Lower leg skin (tissue), 3 donors: ENCODE data around the gene CNPY3.

Source experiments
- POLR2A ChIP-seq, 2 donors: fragments of 450-650 bp; IDR thresholded peaks; one replicate each; pipeline ENCODE4 v1.6.1; 2016 to 2017; ENCODE audit warnings: antibody characterized with exemption in 2 of 2, mild to moderate bottlenecking in 1 of 2, moderate library complexity in 1 of 2
- TF ChIP-seq, protein P1 (sequence below), 3 donors: fragments of 450-650 bp; IDR thresholded peaks; one replicate each; pipeline ENCODE4 v1.5.1; 2016; ENCODE audit warnings: antibody characterized with exemption in 3 of 3, mild to moderate bottlenecking in 3 of 3, moderate library complexity in 2 of 3

DNA sequence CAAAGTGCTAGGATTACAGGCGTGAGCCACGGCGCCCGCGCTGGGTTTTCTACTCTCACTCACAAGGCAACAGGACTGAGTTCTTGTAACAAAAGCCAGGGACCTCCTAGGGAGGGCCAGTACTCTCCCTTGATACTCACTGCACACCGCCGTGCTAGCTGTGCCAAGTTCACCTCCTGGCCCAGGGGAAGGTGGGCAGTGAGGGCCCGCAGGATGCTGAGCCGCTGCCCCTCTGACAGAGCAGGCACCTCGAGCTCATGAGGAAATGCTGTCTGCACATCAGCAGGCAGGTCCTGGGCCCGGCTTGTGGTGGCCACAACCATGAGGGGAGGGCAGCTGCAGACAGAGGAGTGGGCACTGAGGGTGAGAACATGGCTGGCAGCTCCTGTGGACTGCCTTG lies 37.9 kb downstream of the CNPY3 start:
- TF ChIP-seq, protein P1, sequence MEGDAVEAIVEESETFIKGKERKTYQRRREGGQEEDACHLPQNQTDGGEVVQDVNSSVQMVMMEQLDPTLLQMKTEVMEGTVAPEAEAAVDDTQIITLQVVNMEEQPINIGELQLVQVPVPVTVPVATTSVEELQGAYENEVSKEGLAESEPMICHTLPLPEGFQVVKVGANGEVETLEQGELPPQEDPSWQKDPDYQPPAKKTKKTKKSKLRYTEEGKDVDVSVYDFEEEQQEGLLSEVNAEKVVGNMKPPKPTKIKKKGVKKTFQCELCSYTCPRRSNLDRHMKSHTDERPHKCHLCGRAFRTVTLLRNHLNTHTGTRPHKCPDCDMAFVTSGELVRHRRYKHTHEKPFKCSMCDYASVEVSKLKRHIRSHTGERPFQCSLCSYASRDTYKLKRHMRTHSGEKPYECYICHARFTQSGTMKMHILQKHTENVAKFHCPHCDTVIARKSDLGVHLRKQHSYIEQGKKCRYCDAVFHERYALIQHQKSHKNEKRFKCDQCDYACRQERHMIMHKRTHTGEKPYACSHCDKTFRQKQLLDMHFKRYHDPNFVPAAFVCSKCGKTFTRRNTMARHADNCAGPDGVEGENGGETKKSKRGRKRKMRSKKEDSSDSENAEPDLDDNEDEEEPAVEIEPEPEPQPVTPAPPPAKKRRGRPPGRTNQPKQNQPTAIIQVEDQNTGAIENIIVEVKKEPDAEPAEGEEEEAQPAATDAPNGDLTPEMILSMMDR (IDR thresholded peaks at IDR 0.05): no peak
- no peak for TF ChIP-seq POLR2A (IDR thresholded peaks at IDR 0.05)
